HG03520 (cell line): ENCODE data around the gene PFN1.

Experiments used
- ATAC-seq: cut with Tn5 transposase; IDR thresholded peaks from one replicate; pipeline ENCODE4 v1.9.1; 2021; ENCODE audit warnings: mild to moderate bottlenecking, moderate library complexity; ENCODE audit not compliant: unreplicated experiment

The PFN1 gene

GRCh38 chr17:4967539-4968485 is 19.5 kb upstream of the PFN1 start, which contains the start of gene SPAG7:
Gene SPAG7 (minus strand): TSS chr17:4967817. CDS start chr17:4967804, 13 bp downstream.
- peak; percentile 45 for ATAC-seq

DNA sequence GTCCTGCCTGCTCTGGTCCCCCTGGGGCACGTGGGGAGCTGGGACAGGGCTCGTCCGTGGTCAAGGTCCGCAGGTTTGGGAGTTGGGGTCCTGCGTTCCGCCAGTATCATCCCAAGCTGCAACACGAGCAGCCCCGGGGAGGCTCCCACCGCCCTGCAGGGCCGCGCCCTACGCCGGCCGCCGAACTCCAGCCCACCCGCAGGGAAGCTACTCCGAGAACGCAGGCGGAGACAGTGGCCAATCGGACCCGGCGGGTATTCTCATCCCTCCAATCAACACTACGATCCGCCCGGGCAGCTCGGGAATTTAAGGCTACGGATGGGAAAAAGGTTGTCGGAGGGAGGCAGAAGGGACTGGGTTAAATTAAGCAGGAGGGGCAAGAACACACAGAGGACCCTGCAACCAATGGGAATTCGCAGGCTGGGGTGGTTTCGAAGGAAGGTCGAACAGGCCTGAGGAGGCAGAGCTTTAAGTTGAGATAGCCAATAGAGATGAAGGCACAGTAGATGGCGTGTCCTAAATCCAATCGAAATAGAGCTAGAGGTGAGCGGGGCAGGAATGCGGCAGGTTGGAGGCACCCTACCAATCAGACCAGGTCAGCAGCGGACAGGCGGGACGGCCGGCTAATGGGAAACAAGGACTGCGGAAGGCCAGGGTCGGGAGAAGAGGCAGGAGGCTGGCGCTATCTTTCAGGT is 18.7 kb upstream of the PFN1 start:
- peak; percentile 71 for ATAC-seq

DNA sequence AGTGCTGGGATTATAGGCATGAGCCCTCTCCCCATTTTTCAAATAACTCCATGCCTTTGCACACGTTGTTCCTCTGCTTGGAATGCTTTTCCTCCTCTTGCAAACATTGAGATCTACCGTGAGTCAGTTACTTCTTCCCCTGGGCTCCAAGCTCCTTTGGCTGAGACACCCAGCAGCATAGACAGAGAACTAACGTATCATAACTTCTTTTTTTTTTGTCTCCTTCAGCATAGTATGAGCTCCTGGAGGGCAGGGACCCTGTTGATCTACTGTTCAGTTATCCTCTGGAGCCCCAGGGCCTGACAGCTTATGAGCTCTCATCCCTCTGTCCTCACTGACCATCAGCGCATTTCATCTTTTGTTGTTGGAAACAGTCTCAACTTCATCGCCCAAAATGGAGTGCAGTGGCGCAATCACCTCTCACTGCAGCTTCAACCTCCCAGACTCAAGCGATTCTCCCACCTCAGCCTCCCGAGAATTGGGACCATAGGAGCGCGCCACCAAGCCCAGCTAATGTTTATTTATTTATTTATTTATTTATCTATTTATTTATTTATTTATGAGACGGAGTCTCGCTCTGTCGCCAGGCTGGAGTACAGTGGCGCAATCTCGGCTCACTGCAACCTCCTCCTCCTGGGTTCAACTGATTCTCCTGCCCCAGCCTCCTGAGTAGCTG is 17.1 kb upstream of the PFN1 start:
- ATAC-seq = no peak

DNA sequence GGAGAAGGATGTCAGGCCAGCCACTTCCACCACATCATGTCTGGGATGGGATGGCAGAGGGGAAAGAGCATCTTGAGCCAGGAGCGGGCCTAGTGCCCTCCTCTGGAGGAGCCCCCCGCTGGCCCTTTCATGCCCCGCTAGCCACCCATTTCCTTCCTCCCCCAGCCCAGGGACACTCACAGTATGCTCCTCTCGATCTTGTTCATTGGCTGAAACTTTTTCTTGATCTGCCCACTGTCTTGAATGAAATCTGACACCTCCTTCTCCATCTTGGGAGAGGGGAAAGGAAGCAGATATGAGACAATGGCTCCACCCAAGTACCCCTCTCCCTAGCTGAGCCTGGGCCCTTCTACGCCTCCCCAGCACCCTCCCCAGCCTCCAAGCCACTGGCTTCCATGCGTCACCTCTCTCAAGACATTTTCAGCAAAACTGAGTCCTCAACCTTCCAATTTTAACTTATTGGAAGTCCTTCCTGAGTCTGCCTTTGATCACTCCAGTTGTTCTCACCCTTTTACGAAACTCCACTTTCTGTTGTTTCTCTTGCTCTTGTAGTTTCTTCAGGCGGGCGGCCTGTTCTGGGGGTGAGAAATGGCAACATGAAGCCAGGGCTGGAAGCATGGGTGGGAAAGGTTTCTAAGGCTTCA is 12.1 kb upstream of the PFN1 start:
- no peak for ATAC-seq

DNA sequence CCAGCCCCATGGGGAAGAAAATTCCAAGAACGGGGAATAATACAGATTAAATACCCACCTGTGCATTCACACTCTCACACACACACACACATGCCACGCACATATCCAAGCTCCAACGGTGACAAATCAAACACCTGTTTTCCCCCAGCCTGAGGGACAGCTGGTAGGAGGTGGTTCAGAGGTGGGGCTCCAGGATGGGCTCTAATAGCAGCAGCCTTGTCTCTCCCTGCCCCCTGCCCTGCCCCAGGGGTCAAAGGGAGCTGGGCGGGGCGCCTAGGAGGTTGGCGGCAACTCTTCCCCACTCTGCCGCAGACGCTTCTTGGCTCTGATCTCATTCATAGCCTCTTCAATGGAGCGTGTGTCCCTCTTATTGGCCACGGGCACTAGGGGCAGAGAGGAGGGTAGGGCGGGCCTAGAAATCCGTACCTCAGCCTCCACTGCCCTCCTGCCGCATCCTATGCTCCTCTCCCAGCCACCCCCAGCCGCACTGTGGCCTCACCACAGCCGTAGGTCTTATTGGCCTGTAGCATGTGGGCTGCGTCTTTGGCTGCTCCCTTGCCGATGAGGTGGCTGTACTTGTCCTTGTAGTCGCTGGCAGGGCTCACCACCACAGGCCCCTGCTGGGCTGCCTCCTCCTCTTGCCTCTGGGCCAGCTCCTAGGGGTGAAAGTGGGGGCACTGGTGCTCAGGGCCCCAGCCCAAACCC is 11.1 kb upstream of the PFN1 start:
- ATAC-seq = no peak

DNA sequence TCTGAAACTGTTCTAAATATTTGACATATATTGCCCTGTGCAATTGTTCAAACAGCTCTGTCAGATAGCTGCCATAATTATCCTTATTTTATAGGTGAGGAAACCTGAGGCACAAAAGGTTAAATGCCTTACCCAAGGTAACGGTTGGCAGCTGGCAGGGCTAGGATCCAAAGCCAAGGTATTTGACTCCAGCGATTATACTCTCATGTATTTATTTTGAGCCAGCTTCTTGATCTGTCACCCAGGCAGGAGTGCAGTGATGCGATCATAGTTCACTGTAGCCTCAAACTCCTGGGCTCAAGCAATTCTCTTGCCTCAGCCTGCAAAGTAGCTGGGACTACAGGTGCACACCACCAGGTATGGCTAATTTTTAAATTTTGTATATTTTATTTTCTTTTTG is 9.8 kb upstream of the PFN1 start:
- ATAC-seq = no peak

- ATAC-seq = no peak
Observed at GRCh38 chr17:4956493-4957061, 8.2 kb upstream of the PFN1 start.

- ATAC-seq = no peak
Observed at GRCh38 chr17:4955091-4955490, 6.8 kb upstream of the PFN1 start.

GRCh38 chr17:4953451-4953961 is 5.2 kb upstream of the PFN1 start:
- no peak for ATAC-seq

- no peak for ATAC-seq
Observed at GRCh38 chr17:4951486-4951885, 3.2 kb upstream of the PFN1 start.

DNA sequence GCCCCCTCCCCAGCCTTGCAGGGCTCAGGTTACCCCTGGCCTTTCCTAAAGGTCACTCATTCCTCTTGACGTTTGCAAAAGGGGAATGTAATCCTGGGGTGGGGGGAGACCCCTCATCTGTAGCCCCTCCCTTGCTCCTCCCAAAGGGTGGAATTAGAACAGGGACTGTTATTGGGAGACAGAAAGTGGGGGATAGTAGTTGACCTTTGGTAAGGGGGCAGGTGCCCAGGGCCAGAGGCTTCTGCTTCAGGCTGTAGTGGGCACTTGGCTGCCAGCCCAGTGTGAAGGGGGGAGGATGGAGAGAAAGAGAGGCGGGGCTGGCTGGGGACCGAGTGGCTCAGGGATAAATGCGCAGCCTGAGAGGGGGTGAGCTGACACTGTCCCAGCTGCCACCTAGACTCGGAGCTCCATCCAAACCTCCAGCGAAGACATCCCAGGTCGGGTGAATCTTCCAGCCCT is 2.4 kb upstream of the PFN1 start, which contains the start of gene ENO3:
ENO3 (plus strand) TSS at position 374 of the 459 bp plus-strand sequence. CDS start 711 bp downstream, outside the sequence.
- no peak for ATAC-seq

DNA sequence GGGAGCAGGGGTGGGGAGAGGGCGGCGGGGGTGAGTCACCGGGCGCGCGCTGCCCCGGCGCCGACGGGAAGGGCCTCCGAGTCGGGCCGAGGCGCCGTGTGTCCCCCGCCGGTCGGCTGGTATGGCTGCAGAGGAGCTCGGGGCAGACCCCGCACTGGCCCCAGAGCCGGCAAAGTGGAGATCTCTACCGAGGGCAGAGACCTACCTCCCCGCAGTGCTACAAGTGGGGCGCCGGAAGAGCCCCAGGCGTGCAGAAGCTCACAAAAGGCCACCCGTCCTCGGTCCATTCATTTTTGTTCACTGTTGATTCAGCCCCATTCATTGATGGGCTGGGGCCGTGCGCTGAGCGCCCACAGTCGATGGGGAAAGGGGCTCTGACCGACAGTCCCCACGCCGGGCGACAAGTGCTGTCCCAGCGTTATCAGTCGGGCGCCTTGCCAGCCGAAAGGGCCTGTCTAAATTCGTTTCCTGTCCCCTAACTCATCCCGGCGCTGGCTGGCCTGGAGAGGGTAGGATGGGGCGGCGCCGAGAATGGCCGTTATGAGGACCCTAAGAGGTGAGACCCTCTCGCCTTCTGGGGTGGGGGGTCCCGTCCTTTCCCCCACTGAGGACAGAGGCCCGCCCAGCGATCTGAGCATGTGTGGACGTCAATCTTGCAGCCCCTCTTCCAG is 1.9 kb upstream of the PFN1 start:
- no peak for ATAC-seq

- ATAC-seq = peak; percentile 32
Observed at GRCh38 chr17:4949321-4950074, 1.2 kb upstream of the PFN1 start.

GRCh38 chr17:4948931-4949320 is 596 bp upstream of the PFN1 start:
- ATAC-seq = peak; percentile 33

DNA sequence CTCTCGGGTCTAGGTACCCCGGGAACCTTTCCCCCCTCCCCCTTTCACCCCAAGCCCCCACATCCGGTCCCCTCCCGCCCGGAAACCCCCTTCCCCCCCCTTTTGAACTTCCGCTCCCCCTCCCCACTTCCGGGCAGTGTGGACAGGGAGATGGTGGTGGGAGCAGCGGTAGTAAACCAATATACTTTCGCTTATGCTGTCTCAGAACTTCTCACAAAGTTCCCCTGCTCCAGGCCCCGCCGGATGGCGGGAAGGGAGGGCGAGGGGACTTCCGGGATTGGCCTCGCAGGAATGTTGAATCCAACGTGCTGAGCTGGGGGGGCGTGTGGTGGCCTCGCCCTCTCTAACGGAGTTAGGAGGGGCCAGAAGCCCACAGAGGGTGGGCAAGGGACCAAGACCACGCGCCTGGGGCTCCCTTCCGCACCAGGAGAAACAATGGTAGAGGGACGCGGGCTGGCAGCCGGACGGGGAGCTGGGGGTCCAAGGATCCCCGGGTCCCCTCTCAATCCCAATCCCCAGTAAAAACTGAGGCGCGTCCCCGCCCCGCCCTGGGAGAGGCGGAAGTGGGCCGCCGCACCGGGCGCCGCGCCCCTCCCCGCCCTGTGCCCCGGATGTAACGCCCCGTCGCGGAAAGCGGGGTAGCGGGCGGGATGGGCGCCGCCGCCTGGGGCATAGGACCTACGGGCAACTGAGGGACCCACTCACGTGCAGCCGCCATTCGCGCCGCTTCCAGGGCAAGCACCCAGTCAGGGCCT is 742 bp downstream of the PFN1 start:
- ATAC-seq = no peak

- no peak for ATAC-seq
Observed at GRCh38 chr17:4947010-4947410, 1.3 kb downstream of the PFN1 start.

DNA sequence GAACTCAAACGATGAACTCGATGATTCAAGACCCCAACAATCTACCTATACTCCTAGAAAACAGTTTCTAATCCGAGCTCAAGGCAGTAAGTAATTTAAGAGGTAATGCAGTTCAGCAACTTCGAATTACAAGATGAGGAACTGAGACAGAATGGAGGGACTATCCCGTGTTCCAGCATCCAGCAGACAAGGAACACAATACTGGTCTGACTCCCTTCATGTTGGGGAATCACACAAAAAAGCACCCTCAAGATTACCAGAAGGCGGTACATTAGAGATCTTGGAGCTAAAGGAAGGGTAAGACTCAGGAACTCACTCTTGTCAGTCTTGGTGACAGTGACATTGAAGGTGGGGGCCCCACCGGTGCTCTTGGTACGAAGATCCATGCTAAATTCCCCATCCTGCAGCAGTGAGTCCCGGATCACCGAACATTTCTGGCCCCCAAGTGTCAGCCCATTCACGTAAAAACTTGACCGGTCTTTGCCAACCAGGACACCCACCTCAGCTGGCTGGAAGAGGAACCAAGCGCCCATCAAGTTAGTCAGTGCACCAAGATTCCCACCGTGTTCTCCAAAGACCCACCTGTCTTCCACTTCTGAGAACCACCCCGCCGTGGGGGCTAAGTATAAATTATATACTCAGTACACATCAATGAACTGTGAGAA is 1.9 kb downstream of the PFN1 start:
- no peak for ATAC-seq
